Adrenal gland (tissue), 12 donors: Measurements from ENCODE around the gene ITM2A. TPM values are rescaled to one million over a fixed set of nuclear protein-coding genes. Genes with fewer than 3 reads are reported as not detected.

ENCODE experiments used
- DNase-seq, 7 donors: peaks; one replicate each; pipeline ENCODE4 v3.0.0-alpha.2; 2019 to 2020
- H3K27ac ChIP-seq, 5 donors: fragments of 200-600 bp; sonication (generic) in 4 of 5; 1 replicate in 3 of 5; 2 replicates in 2 of 5; pipeline versions ENCODE4 v1.5.1 to v1.8.0; 2016 to 2020; ENCODE audit warnings: mild to moderate bottlenecking in 1 of 5
- H3K27me3 ChIP-seq: fragments of 200-600 bp; 2 replicates; pipeline ENCODE4 v1.8.0; 2021
- H3K36me3 ChIP-seq, 2 donors: fragments of 200-600 bp; replicated peaks in 1 of 2; 1 replicate in 1 of 2; 2 replicates in 1 of 2; pipeline versions ENCODE4 v1.5.1 to v1.8.0; 2018 to 2022
- H3K4me1 ChIP-seq, 2 donors: fragments of 200-600 bp; replicated peaks in 1 of 2; 1 replicate in 1 of 2; 2 replicates in 1 of 2; pipeline versions ENCODE4 v1.5.1 to v1.8.0; 2018 to 2021
- H3K4me3 ChIP-seq, 4 donors: fragments of 200-600 bp; sonication (generic) in 3 of 4; one replicate each; pipeline ENCODE4 v1.5.1; 2016 to 2018
- H3K9me3 ChIP-seq, 3 donors: fragments of 200-600 bp; sonication (generic) in 1 of 3; replicated peaks in 1 of 3; 1 replicate in 2 of 3; 2 replicates in 1 of 3; pipeline versions ENCODE4 v1.5.1 to v1.8.0; 2016 to 2021
- CTCF ChIP-seq, 6 experiments: fragments of 450-650 bp in 4 of 6; fragments of 200-600 bp in 2 of 6; sonication (generic) in 1 of 6; IDR thresholded peaks; 1 replicate in 5 of 6; 2 replicates in 1 of 6; pipeline versions ENCODE4 v1.5.1 to v1.8.0; 2016 to 2021; ENCODE audit warnings: antibody characterized with exemption in 6 of 6, mild to moderate bottlenecking in 2 of 6, moderate library complexity in 1 of 6
- POLR2A ChIP-seq, 2 donors: fragments of 450-650 bp; IDR thresholded peaks; one replicate each; pipeline ENCODE4 v1.6.1; 2017; ENCODE audit warnings: antibody characterized with exemption in 2 of 2, mild to moderate bottlenecking in 2 of 2, moderate library complexity in 1 of 2
- WGBS, 4 donors: extraction: QIAGEN DNeasy Blood & Tissue Kit in 2 of 4; methylation state at CpG; one replicate each; pipeline versions ENCODE4 v1.1.5 to v1.1.7; 2013 to 2017; 5-methylcytosine and 5-hydroxymethylcytosine counted together
- intact Hi-C, 2 donors: fragments of 100-400 bp; cut with DNase I; formaldehyde crosslinking; loops; one replicate each; pipeline versions ENCODE4 v1.14.1 to v1.15.0; 2022 to 2023
- polyA plus RNA-seq, 3 donors: library from polyadenylated mRNA; stranded (reverse); fragments of 200-250 nt in 2 of 3; fragments of 350-450 nt in 1 of 3; fragmentation: Illumina TruSeq in 1 of 3; extraction: RNeasy Lipid Tissue Mini Kit (QIAGEN cat#74804) in 1 of 3; gene quantifications; one replicate each; pipeline ENCODE4 v1.2.3, GENCODE V29; 2013 to 2014
- total RNA-seq, 9 donors: library from RNA; depleted of rRNA in 4 of 9; stranded (reverse); fragments of >200 nt in 4 of 9; fragments of 120-200 nt in 1 of 9; fragmentation: NEBNext Ultra II Directional in 1 of 9; extraction: Animal tissue kit (Norgen Biotek cat#: 25700) in 1 of 9; gene quantifications; one replicate each; pipeline versions ENCODE4 v1.1.0 to v1.2.4, GENCODE V29; 2013 to 2023
- donor health status: healthy with polysubstance abuse.
- donor health status: Bipolar disorder and iron deficiency.
- donor health status: DM: yes; HTN: yes; CAD: no.
- donor health status: DM: no; HTN: no; CAD: no.
- donor health status: DM: no; HTN: no; CAD: no.
- donor health status: DM: yes; HTN: yes; CAD: no.

Gene ITM2A
- total and polyA plus RNA-seq, 12 donors = 5.7 to 23.1 (median 11.8) TPM

GRCh38 chrX:79412166-79412565 is 45.0 kb upstream of the ITM2A start:
- H3K4me1 ChIP-seq = no peaks in the 10 kb centered on the region
- no peak overlapping the region for H3K4me3 ChIP-seq
- TF ChIP-seq CTCF (IDR thresholded peaks at IDR 0.05) (no peak), POLR2A (IDR thresholded peaks at IDR 0.05) (no peak)
- no peaks in the 10 kb centered on the region for H3K9me3 ChIP-seq
- H3K27ac ChIP-seq = no peak overlapping the region
- no peaks in the 10 kb centered on the region for H3K36me3 ChIP-seq
- H3K27me3 ChIP-seq = peaks cover 13% of the 10 kb centered on the region
- DNase-seq = no peak
- WGBS, 4 donors = 35 to 45% (median 40%) methylated on average over 3 of the region's 3 CpGs
- intact Hi-C loops = no loop called here

- no peak for TF ChIP-seq POLR2A (IDR thresholded peaks at IDR 0.05)
- TF ChIP-seq CTCF (IDR thresholded peaks at IDR 0.05) = no peak
- no peaks in the 10 kb centered on the region for H3K4me1 ChIP-seq
- no peaks in the 10 kb centered on the region for H3K9me3 ChIP-seq
- H3K27me3 ChIP-seq = peaks cover 18% of the 10 kb centered on the region
- no peak for DNase-seq
- intact Hi-C loops = no loop called here
- no peaks in the 10 kb centered on the region for H3K36me3 ChIP-seq
- H3K4me3 ChIP-seq = no peak overlapping the region
- no peak overlapping the region for H3K27ac ChIP-seq
Measured at GRCh38 chrX:79409657-79410056, 42.5 kb upstream of the ITM2A start.

- Histone ChIP-seq H3K4me3 (no peak overlapping the region), H3K9me3 (no peaks in the 10 kb centered on the region), H3K27ac (no peak overlapping the region), H3K36me3 (no peaks in the 10 kb centered on the region), H3K4me1 (no peaks in the 10 kb centered on the region), H3K27me3 (peaks cover 13% of the 10 kb centered on the region)
- TF ChIP-seq CTCF (IDR thresholded peaks at IDR 0.05) = no peak
- TF ChIP-seq POLR2A (IDR thresholded peaks at IDR 0.05) = no peak
- intact Hi-C loops = no loop called here
- WGBS, 4 donors = 65 to 83% (median 73%) methylated on average over 3 of the region's 3 CpGs
- no peak for DNase-seq
Measured at GRCh38 chrX:79408623-79409322, 41.6 kb upstream of the ITM2A start.

- DNase-seq = no peak
- Histone ChIP-seq H3K27ac (no peak overlapping the region), H3K36me3 (no peaks in the 10 kb centered on the region), H3K27me3 (peaks cover 2% of the 10 kb centered on the region), H3K9me3 (no peaks in the 10 kb centered on the region), H3K4me3 (no peak overlapping the region), H3K4me1 (no peaks in the 10 kb centered on the region)
- no peak for TF ChIP-seq POLR2A (IDR thresholded peaks at IDR 0.05)
- no peak for TF ChIP-seq CTCF (IDR thresholded peaks at IDR 0.05)
- WGBS, 4 donors = 56 to 71% (median 62%) methylated on average over 4 of the region's 4 CpGs
- intact Hi-C loops = no loop called here
Measured at GRCh38 chrX:79400623-79401022, 33.5 kb upstream of the ITM2A start.
